GM12878 (cell line): ENCODE measurements around the gene CD300H. TPM values are rescaled to one million over a fixed set of nuclear protein-coding genes. Genes with fewer than 3 reads are reported as not detected.

Source experiments
- ATAC-seq: fragments of 200-7000 bp; cut with Tn5 transposase; 3 replicates; pipeline ENCODE4 v1.9.1; 2020; ENCODE audit warnings: mild to moderate bottlenecking, moderate library complexity
- BruUV-seq: library from RNA; stranded (reverse); fragments of 400-500 nt; replicated peaks from 2 replicates; lab custom pipeline; 2021; lab: Mats Ljungman, UMichigan
- CTCF ChIA-PET: fragments of 300-600 bp; sonication (Branson Sonifier 250); formaldehyde crosslinking; extraction: SDS; loops from one replicate; lab custom pipeline; 2021; ENCODE audit warnings: inconsistent platforms; lab: Yijun Ruan, JAX
- POLR2A ChIA-PET: fragments of 350-600 bp; formaldehyde crosslinking; extraction: SDS; loops from one replicate; lab custom pipeline; 2021; ENCODE audit warnings: inconsistent platforms; lab: Charles Lee
- RAD21 ChIA-PET: fragments of 300-600 bp; sonication (Branson Sonifier 250); formaldehyde crosslinking; loops from one replicate; lab custom pipeline; 2023; ENCODE audit warnings: antibody characterized with exemption; ENCODE audit not compliant: unreplicated experiment; lab: Charles Lee
- SMC1A ChIA-PET: fragments of 300-600 bp; sonication (Branson Sonifier 250); formaldehyde crosslinking; loops from one replicate; lab custom pipeline; 2023; ENCODE audit not compliant: unreplicated experiment, uncharacterized antibody; lab: Charles Lee
- DNase-seq: peaks from one replicate; pipeline ENCODE4 v3.0.0-alpha.2; 2011; ENCODE audit warnings: low read depth, low spot score
- FAIRE-seq: peaks from 3 replicates; lab custom pipeline; 2011; peaks lifted over from hg19 to GRCh38; lab: Jason Lieb, UNC
- H2AFZ ChIP-seq: 2 replicates; pipeline ENCODE4 v1.6.0; 2011; ENCODE audit warnings: low read depth, low read length, control low read depth; ENCODE audit not compliant: control insufficient read depth
- H3K27ac ChIP-seq: 2 replicates; pipeline ENCODE4 v1.5.1; 2011; ENCODE audit warnings: control low read depth; ENCODE audit not compliant: control insufficient read depth, insufficient read depth
- H3K27me3 ChIP-seq, 2 experiments: replicated peaks in 1 of 2; 2 replicates each; pipeline versions ENCODE4 v1.6.0 to v1.6.1; 2011; ENCODE audit warnings: low read length in 1 of 2; ENCODE audit not compliant: control insufficient read depth in 2 of 2, insufficient read depth in 2 of 2
- H3K36me3 ChIP-seq, 2 experiments: 2 replicates each; pipeline ENCODE4 v1.5.1; 2011; ENCODE audit warnings: low read length in 1 of 2; ENCODE audit not compliant: control insufficient read depth in 2 of 2, insufficient read depth in 2 of 2
- H3K4me1 ChIP-seq: 2 replicates; pipeline ENCODE4 v1.6.1; 2011; ENCODE audit warnings: mild to moderate bottlenecking, low read length, moderate library complexity, mixed read lengths; ENCODE audit not compliant: control insufficient read depth, insufficient read depth
- H3K4me2 ChIP-seq: 2 replicates; pipeline ENCODE4 v1.6.0; 2011; ENCODE audit warnings: control low read depth; ENCODE audit not compliant: control insufficient read depth, insufficient read depth
- H3K4me3 ChIP-seq: fragments of 200-600 bp; sonication (generic); 2 replicates; pipeline ENCODE4 v1.5.1; 2016
- H3K79me2 ChIP-seq: 2 replicates; pipeline ENCODE4 v1.6.0; 2011; ENCODE audit warnings: low read length; ENCODE audit not compliant: control insufficient read depth, insufficient read depth
- H3K9ac ChIP-seq: 2 replicates; pipeline ENCODE4 v1.8.0; 2011; ENCODE audit warnings: low read length, control low read depth, mixed read lengths; ENCODE audit not compliant: control insufficient read depth, insufficient read depth
- H3K9me3 ChIP-seq: replicated peaks from 3 replicates; pipeline ENCODE4 v1.5.1; 2011; ENCODE audit warnings: mild to moderate bottlenecking, low read length; ENCODE audit not compliant: control insufficient read depth, insufficient read depth
- H4K20me1 ChIP-seq: 2 replicates; pipeline ENCODE4 v1.6.0; 2011; ENCODE audit not compliant: control insufficient read depth, insufficient read depth
- ASH2L ChIP-seq: fragments of 300-600, 200-600 bp; sonication (generic); IDR thresholded peaks from 2 replicates; pipeline ENCODE4 v1.6.1; 2017; ENCODE audit warnings: low read depth, mild to moderate bottlenecking, borderline replicate concordance
- ATF7 ChIP-seq: fragments of 450-650 bp; IDR thresholded peaks from 2 replicates; pipeline ENCODE4 v1.6.1; 2016; ENCODE audit warnings: low read depth, mild to moderate bottlenecking
- BRCA1 ChIP-seq: IDR thresholded peaks from 2 replicates; pipeline ENCODE4 v1.6.1; 2011; ENCODE audit warnings: low read depth, low read length, improper control_type of control experiment
- EED ChIP-seq: sonication (generic); IDR thresholded peaks from 2 replicates; pipeline ENCODE4 v1.6.1; 2016; ENCODE audit warnings: antibody characterized with exemption, low read depth
- EP300 ChIP-seq, 2 experiments: fragments of 150-350 bp in 1 of 2; IDR thresholded peaks; 2 replicates each; pipeline ENCODE4 v1.6.1; 2011 to 2012; ENCODE audit warnings: low read depth in 2 of 2, low read length in 2 of 2, borderline replicate concordance in 1 of 2, improper control_type of control experiment in 1 of 2, inconsistent platforms in 1 of 2; ENCODE audit not compliant: control insufficient read depth in 1 of 2
- IRF4 ChIP-seq: IDR thresholded peaks from 2 replicates; pipeline ENCODE4 v1.6.1; 2011; ENCODE audit warnings: low read depth, low read length
- KAT2A ChIP-seq: conservative IDR thresholded peaks from 2 replicates; pipeline ENCODE4 v1.6.1; 2011; ENCODE audit warnings: low read depth, low read length; ENCODE audit not compliant: control insufficient read depth
- MEF2B ChIP-seq: fragments of 450-650 bp; IDR thresholded peaks from 2 replicates; pipeline ENCODE4 v1.6.1; 2018; ENCODE audit warnings: mild to moderate bottlenecking, moderate library complexity; ENCODE audit not compliant: partially characterized antibody, poor library complexity, severe bottlenecking
- NR2C2 ChIP-seq: IDR thresholded peaks from 2 replicates; pipeline ENCODE4 v1.6.1; 2011; ENCODE audit warnings: borderline replicate concordance, low read depth; ENCODE audit not compliant: control insufficient read depth, insufficient read length
- NR2F1 ChIP-seq: fragments of 450-650 bp; conservative IDR thresholded peaks from 2 replicates; pipeline ENCODE4 v1.6.1; 2017; ENCODE audit warnings: mild to moderate bottlenecking
- PAX5 ChIP-seq: IDR thresholded peaks from 2 replicates; pipeline ENCODE4 v1.6.1; 2011; ENCODE audit warnings: low read depth, low read length, borderline replicate concordance
- POLR2A ChIP-seq: IDR thresholded peaks from 2 replicates; pipeline ENCODE4 v1.6.1; 2011; ENCODE audit warnings: low read depth, mild to moderate bottlenecking, low read length
- RELB ChIP-seq: fragments of 450-650 bp; IDR thresholded peaks from 2 replicates; pipeline ENCODE4 v1.6.1; 2017; ENCODE audit warnings: low read depth, mild to moderate bottlenecking, moderate library complexity
- TAF1 ChIP-seq: IDR thresholded peaks from 2 replicates; pipeline ENCODE4 v1.6.1; 2011; ENCODE audit warnings: mild to moderate bottlenecking, low read depth, low read length, borderline replicate concordance
- TBL1XR1 ChIP-seq: IDR thresholded peaks from 2 replicates; pipeline ENCODE4 v1.6.1; 2012; ENCODE audit warnings: low read depth, low read length, improper control_type of control experiment
- WRNIP1 ChIP-seq: IDR thresholded peaks from 2 replicates; pipeline ENCODE4 v1.6.1; 2011; ENCODE audit warnings: low read depth, low read length, improper control_type of control experiment, borderline replicate concordance
- ZNF24 ChIP-seq: fragments of 450-650 bp; IDR thresholded peaks from 2 replicates; pipeline ENCODE4 v1.6.1; 2017; ENCODE audit warnings: antibody characterized with exemption, mild to moderate bottlenecking
- ZZZ3 ChIP-seq: IDR thresholded peaks from 2 replicates; pipeline ENCODE4 v1.6.1; 2011; ENCODE audit warnings: low read depth; ENCODE audit not compliant: control insufficient read depth, insufficient read length
- WGBS: methylation state at CpG from one replicate; pipeline ENCODE4 v1.1.6; 2016; ENCODE audit warnings: low lambda C conversion rate; ENCODE audit not compliant: insufficient replicate concordance, insufficient coverage; ENCODE audit errors: missing lambda C conversion rate; 5-methylcytosine and 5-hydroxymethylcytosine counted together
- in situ Hi-C: fragments of 300-500 bp; cut with MboI; formaldehyde crosslinking; loops from 9 replicates; pipeline ENCODE4 v1.14.3; 2018; ENCODE audit warnings: mixed read lengths
- intact Hi-C: fragments of 100-400 bp; cut with micrococcal nuclease; formaldehyde crosslinking; loops from one replicate; pipeline ENCODE4 v1.14.2; 2022; ENCODE audit not compliant: unreplicated experiment
- polyA plus RNA-seq, 11 experiments: library from polyadenylated mRNA; depleted of rRNA in 4 of 11; unstranded in 6 of 11; stranded (reverse) in 5 of 11; fragments of >200 nt; fragmentation: Nextera tagmentation in 4 of 11; fragmentation: Illumina TruSeq in 1 of 11; extraction: Ambion mirVana in 4 of 11; extraction: Trizol in 1 of 11; gene quantifications; 1 replicate in 1 of 11; 2 replicates in 10 of 11; pipeline versions ENCODE4 v1.2.1 to v1.2.3, GENCODE V29; 2011 to 2016; ENCODE audit warnings: inconsistent platforms in 2 of 11, missing spikeins in 2 of 11, low read depth in 1 of 11
- total RNA-seq, 4 experiments: library from RNA; depleted of rRNA in 3 of 4; stranded (reverse); fragments of >200 nt in 3 of 4; fragmentation: Illumina TruSeq in 1 of 4; extraction: Trizol in 1 of 4; gene quantifications; 2 replicates each; pipeline versions ENCODE4 v1.2.1 to v1.2.3, GENCODE V29; 2013 to 2021

The CD300H gene
- total and polyA plus RNA-seq, 10 of the 15 experiments (the other 5 are each of a cell fraction or from before 2014, with no cell fraction given) = not detected

- no peak overlapping the region for H3K4me3 ChIP-seq
- H3K27me3 ChIP-seq = peaks cover 2% of the 10 kb centered on the region in 2 experiments; a peak in 3 of 4 replicates
- intact Hi-C loops (no loop called here), in situ Hi-C loops (no loop called here)
- H4K20me1 ChIP-seq = no peaks in the 10 kb centered on the region; the same call in 1 of the 2 replicates
- no peak for TF ChIP-seq TBL1XR1
- no peak for TF ChIP-seq ASH2L
- no peak for TF ChIP-seq MEF2B
- TF ChIP-seq TAF1 = no peak
- TF ChIP-seq NR2F1 = no peak
- no peak for TF ChIP-seq ZNF24
- no peak for TF ChIP-seq RELB
- TF ChIP-seq POLR2A = no peak
- no peak for TF ChIP-seq BRCA1
- TF ChIP-seq EP300 (IDR thresholded peaks at IDR 0.05; ENCODE audit: borderline replicate concordance in 1 of 2, control insufficient read depth in 1 of 2, low read depth in 2 of 2, low read length in 2 of 2) = no peak
- TF ChIP-seq ZZZ3 = no peak
- TF ChIP-seq EED = no peak
- TF ChIP-seq NR2C2 = no peak
- no peak for TF ChIP-seq WRNIP1
- TF ChIP-seq ATF7 = no peak
- no peak for TF ChIP-seq PAX5
- no peak for TF ChIP-seq IRF4
- TF ChIP-seq KAT2A = no peak
- H3K9ac ChIP-seq = no peak overlapping the region
- no peak overlapping the region for H3K4me2 ChIP-seq
- no peak for FAIRE-seq
- H3K27ac ChIP-seq = no peak overlapping the region
- CTCF ChIA-PET = interaction anchor here (1.8 to 3.3 kb wide), 2 partner anchors 52 to 132 kb away, joined by 8 to 12 read pairs; partner anchors contain the start of gene RAB37
- WGBS = 50% methylated on average over 10 of the region's 10 CpGs
- no peaks in the 10 kb centered on the region for H3K36me3 ChIP-seq
- SMC1A ChIA-PET = interaction anchor here (0.8 to 1.6 kb wide), 2 partner anchors 27 to 35 kb away, joined by 3 read pairs; no protein-coding TSS in a partner anchor
- POLR2A ChIA-PET = no interaction called here
- DNase-seq = no peak
- no peaks in the 10 kb centered on the region for H3K79me2 ChIP-seq
- H3K9me3 ChIP-seq = no peaks in the 10 kb centered on the region
- no peak overlapping the region for H2AFZ ChIP-seq
- RAD21 ChIA-PET = interaction anchor here (0.5 kb wide), 1 partner anchor 38 kb away, joined by 5 read pairs; no protein-coding TSS in a partner anchor
- no peak for ATAC-seq
- no TSS peak for BruUV-seq
- no peaks in the 10 kb centered on the region for H3K4me1 ChIP-seq
Observed at GRCh38 chr17:74605361-74605760, 38.1 kb upstream of the CD300H start.
